Lower lobe of right lung (tissue), 2 donors: ENCODE data around the gene LSAMP. TPM values are rescaled to one million over a fixed set of nuclear protein-coding genes. Genes with fewer than 3 reads are reported as not detected.
A peak's percentile ranks its signal among the peaks of the same experiment; 100 is the strongest.
"Not testable (repeated sequence)": the region's sequence is repeated elsewhere in the genome, so short reads cannot be mapped to it uniquely, and the experiment has no call there.

Source experiments
- ATAC-seq, 2 donors: fragments of 200-7000 bp; cut with Tn5 transposase; one replicate each; pipeline ENCODE4 v1.9.1; 2020 to 2022; ENCODE audit warnings: mild to moderate bottlenecking in 2 of 2, moderate library complexity in 2 of 2
- DNase-seq: peaks from one replicate; pipeline ENCODE4 v3.0.0-alpha.2; 2020
- H3K27ac ChIP-seq: fragments of 200-600 bp; one replicate; pipeline ENCODE4 v1.8.0; 2022
- H3K27me3 ChIP-seq: fragments of 200-600 bp; one replicate; pipeline ENCODE4 v1.8.0; 2022; ENCODE audit warnings: low read depth
- H3K36me3 ChIP-seq: fragments of 200-600 bp; one replicate; pipeline ENCODE4 v1.8.0; 2022; ENCODE audit warnings: mild to moderate bottlenecking
- H3K4me1 ChIP-seq: fragments of 200-600 bp; one replicate; pipeline ENCODE4 v1.8.0; 2022
- H3K4me3 ChIP-seq: fragments of 200-600 bp; one replicate; pipeline ENCODE4 v1.8.0; 2022; ENCODE audit warnings: mild to moderate bottlenecking
- H3K9me3 ChIP-seq: fragments of 200-600 bp; one replicate; pipeline ENCODE4 v1.8.0; 2022
- CTCF ChIP-seq: fragments of 200-600 bp; IDR thresholded peaks from one replicate; pipeline ENCODE4 v1.8.0; 2022; ENCODE audit warnings: antibody characterized with exemption, mild to moderate bottlenecking
- intact Hi-C: fragments of 100-400 bp; cut with DNase I; formaldehyde crosslinking; loops from one replicate; pipeline ENCODE4 v1.11.0; 2022
- total RNA-seq: library from RNA; stranded (reverse); fragmentation: NEBNext Ultra II Directional; extraction: Animal tissue kit (Norgen Biotek cat#: 25700); gene quantifications from one replicate; pipeline ENCODE4 v1.2.1, GENCODE V29; 2021
- donor health status: DM: no; HTN: yes; CAD: no; lungs with severe emphysema.

The LSAMP gene
- total RNA-seq, 1 donor from 2014 or later = 20.1 TPM

DNA sequence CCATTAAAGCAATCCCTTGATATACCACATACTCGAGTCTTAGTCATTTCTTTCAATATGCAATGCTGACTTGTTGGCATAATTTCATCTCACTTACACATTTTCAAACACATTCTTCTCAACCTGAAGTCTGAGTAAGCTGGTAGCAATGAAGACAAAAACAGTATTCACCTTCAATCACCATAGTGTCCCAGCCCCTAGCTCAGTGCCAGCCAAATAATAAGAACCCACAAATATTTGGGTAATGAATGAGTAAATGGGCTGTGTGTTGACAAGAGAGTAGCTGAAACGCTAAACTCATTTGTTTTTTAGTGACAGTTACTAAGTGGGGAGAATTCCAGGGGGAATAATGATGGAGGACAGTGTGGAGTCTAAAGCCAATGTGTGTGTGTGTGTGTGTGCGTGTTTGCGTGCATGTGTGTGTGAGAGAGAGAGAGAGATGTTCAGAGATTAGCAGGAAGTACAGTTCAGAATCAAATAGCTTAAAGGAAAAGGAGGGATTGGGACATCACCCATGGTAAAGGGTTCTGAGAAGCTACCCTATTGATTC lies 656.3 kb downstream of the LSAMP start:
- no peak for TF ChIP-seq CTCF
- H3K27me3 ChIP-seq = no peaks in the 10 kb centered on the region
- H3K4me3 ChIP-seq = no peak overlapping the region
- intact Hi-C loops = no loop called here
- peaks cover 9% of the 10 kb centered on the region for H3K4me1 ChIP-seq
- H3K27ac ChIP-seq = no peak overlapping the region
- no peaks in the 10 kb centered on the region for H3K9me3 ChIP-seq
- no peak for DNase-seq
- no peak for ATAC-seq
- no peaks in the 10 kb centered on the region for H3K36me3 ChIP-seq

DNA sequence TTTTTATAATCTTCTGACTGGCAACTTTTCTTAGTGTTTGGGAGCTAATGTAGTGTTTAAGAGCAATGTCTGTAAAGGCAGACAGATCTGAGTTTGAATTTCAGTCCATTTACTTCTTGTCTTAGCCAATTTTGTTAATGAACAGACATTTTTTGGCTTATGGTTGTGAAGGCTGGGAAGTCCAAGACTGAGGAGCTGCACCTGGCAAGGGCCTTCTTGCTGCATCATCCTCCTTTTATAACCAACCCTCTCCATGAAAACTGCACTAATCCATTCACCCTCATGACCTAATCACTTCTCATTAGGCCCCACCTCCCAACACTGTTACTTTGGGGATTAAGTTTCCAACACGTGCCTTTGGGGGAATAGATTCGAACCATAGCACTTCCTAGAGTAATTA lies 657.5 kb downstream of the LSAMP start:
- H3K27me3 ChIP-seq = no peaks in the 10 kb centered on the region

GRCh38 chr3:115785782-115786181 lies 659.5 kb downstream of the LSAMP start:
- Histone ChIP-seq H3K36me3 (no peaks in the 10 kb centered on the region), H3K9me3 (no peaks in the 10 kb centered on the region), H3K4me1 (peaks cover 9% of the 10 kb centered on the region), H3K4me3 (no peak overlapping the region), H3K27ac (no peak overlapping the region), H3K27me3 (no peaks in the 10 kb centered on the region)
- intact Hi-C loops = no loop called here
- TF ChIP-seq CTCF = no peak
- DNase-seq (no peak), ATAC-seq (no peak)

More for the DNA sequence above, 657.5 kb downstream of the LSAMP start:
- no peaks in the 10 kb centered on the region for H3K9me3 ChIP-seq
- intact Hi-C loops = no loop called here
- ATAC-seq (no peak), DNase-seq (no peak)
- H3K27ac ChIP-seq = no peak overlapping the region
- no peaks in the 10 kb centered on the region for H3K36me3 ChIP-seq
- H3K4me3 ChIP-seq = no peak overlapping the region
- peaks cover 9% of the 10 kb centered on the region for H3K4me1 ChIP-seq
- TF ChIP-seq CTCF = no peak

- intact Hi-C loops = no loop called here
- peak; percentile 20 for TF ChIP-seq CTCF
- no peaks in the 10 kb centered on the region for H3K9me3 ChIP-seq
- H3K4me1 ChIP-seq = peaks cover 9% of the 10 kb centered on the region
- H3K27ac ChIP-seq = peak overlapping the region; percentile 95
- peak overlapping the region; percentile 81 for H3K4me3 ChIP-seq
- no peak for ATAC-seq
- DNase-seq = no peak
- H3K27me3 ChIP-seq = no peaks in the 10 kb centered on the region
- no peaks in the 10 kb centered on the region for H3K36me3 ChIP-seq
Measured at GRCh38 chr3:115784739-115785536, 660.3 kb downstream of the LSAMP start.

- Histone ChIP-seq H3K27ac (peak overlapping the region; percentile 95), H3K4me1 (peaks cover 9% of the 10 kb centered on the region), H3K27me3 (no peaks in the 10 kb centered on the region), H3K4me3 (peak overlapping the region; percentile 81), H3K9me3 (no peaks in the 10 kb centered on the region), H3K36me3 (no peaks in the 10 kb centered on the region)
- DNase-seq (peak; percentile 92), ATAC-seq (peak; percentile 95 to 98)
- TF ChIP-seq CTCF = peak; percentile 97
- intact Hi-C loops = no loop called here
Measured at GRCh38 chr3:115783938-115784738, 661.1 kb downstream of the LSAMP start.

DNA sequence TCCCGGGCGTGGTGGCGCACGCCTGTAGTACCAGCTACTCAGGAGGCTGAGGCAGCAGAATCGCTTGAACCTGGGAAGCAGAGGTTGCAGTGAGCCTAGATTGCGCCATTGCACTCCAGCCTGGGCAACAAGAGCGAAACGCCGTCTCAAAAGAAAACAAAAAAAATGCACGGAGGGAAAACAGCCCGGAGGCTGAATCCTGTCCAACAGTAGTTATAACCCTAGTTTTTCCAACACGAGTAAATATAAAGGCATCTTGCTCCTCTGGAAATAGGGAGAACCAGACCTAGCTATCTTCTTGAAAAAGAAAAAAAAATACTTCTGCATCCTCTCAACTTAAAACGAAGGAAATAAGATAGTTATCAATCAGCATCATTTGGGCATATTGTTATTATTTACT lies 661.9 kb downstream of the LSAMP start:
- H3K9me3 ChIP-seq, ATAC-seq, DNase-seq, H3K36me3 ChIP-seq, intact Hi-C loops, H3K4me1 ChIP-seq, H3K27me3 ChIP-seq: not testable (repeated sequence)
- Histone ChIP-seq H3K4me3 (peak overlapping the region; percentile 81), H3K27ac (peak overlapping the region; percentile 95)
